HCT116 (cell line): Measurements from ENCODE around the gene TMEM238. TPM values are rescaled to one million over a fixed set of nuclear protein-coding genes. Genes with fewer than 3 reads are reported as not detected.

Source experiments
- ATAC-seq: fragments of 200-7000 bp; cut with Tn5 transposase; 2 replicates; pipeline ENCODE4 v1.9.1; 2020; ENCODE audit warnings: mild to moderate bottlenecking, moderate library complexity
- BruUV-seq: library from RNA; stranded (reverse); fragments of 400-500 nt; replicated peaks from 2 replicates; lab custom pipeline; 2021; lab: Mats Ljungman, UMichigan
- CTCF ChIA-PET: fragments of 300-600 bp; sonication (Branson Sonifier 250); formaldehyde crosslinking; loops from one replicate; lab custom pipeline; 2021; ENCODE audit warnings: antibody characterized with exemption; lab: Charles Lee
- POLR2A ChIA-PET: fragments of 300-600, 350-600 bp; sonication (Branson Sonifier 250); formaldehyde crosslinking; loops from one replicate; lab custom pipeline; 2021; ENCODE audit warnings: antibody characterized with exemption; lab: Charles Lee
- RAD21 ChIA-PET, 2 experiments: fragments of 300-600 bp; sonication (Branson Sonifier 250); formaldehyde crosslinking; loops; one replicate each; lab custom pipeline; 2023; ENCODE audit warnings: low total read pairs in 2 of 2; ENCODE audit not compliant: uncharacterized antibody in 2 of 2, unreplicated experiment in 2 of 2, low non-redundant PET in 1 of 2; lab: Charles Lee
- DNase-seq: peaks from one replicate; pipeline ENCODE4 v3.0.0-alpha.2; 2010; ENCODE audit warnings: low read depth, low spot score
- H2AFZ ChIP-seq: fragments of 200-600 bp; shearing (Covaris generic), sonication (generic); 2 replicates; pipeline ENCODE4 v1.6.1; 2017; ENCODE audit warnings: low read depth, mixed run types, mixed read lengths, antibody characterized with exemption, low read length; ENCODE audit not compliant: poor library complexity, severe bottlenecking
- H3K27ac ChIP-seq: 2 replicates; pipeline ENCODE4 v1.5.1; 2012; ENCODE audit warnings: low read depth, low read length
- H3K27me3 ChIP-seq: fragments of 200-600 bp; sonication (generic); 2 replicates; pipeline ENCODE4 v1.6.1; 2016; ENCODE audit warnings: mixed run types, low read length, mixed read lengths; ENCODE audit not compliant: insufficient read depth
- H3K36me3 ChIP-seq, 2 experiments: fragments of 200-500 bp in 1 of 2; fragments of 200-600 bp in 1 of 2; sonication (Bioruptor generic) in 1 of 2; sonication (generic) in 1 of 2; 2 replicates each; pipeline versions ENCODE4 v1.5.1 to v1.6.1; 2014 to 2016; ENCODE audit warnings: low read length in 2 of 2, inconsistent platforms in 1 of 2, mixed read lengths in 1 of 2, mixed run types in 1 of 2; ENCODE audit not compliant: insufficient read depth in 2 of 2, control insufficient read depth in 1 of 2
- H3K4me1 ChIP-seq, 2 experiments: fragments of 200-600 bp in 1 of 2; sonication (generic) in 1 of 2; 2 replicates each; pipeline versions ENCODE4 v1.5.1 to v1.6.1; 2012 to 2017; ENCODE audit warnings: low read length in 2 of 2, inconsistent platforms in 1 of 2, mild to moderate bottlenecking in 1 of 2, mixed read lengths in 1 of 2, mixed run types in 1 of 2, moderate library complexity in 1 of 2; ENCODE audit not compliant: insufficient read depth in 2 of 2, control insufficient read depth in 1 of 2
- H3K4me2 ChIP-seq: fragments of 200-600 bp; sonication (generic); 2 replicates; pipeline ENCODE4 v1.6.1; 2017; ENCODE audit warnings: mixed run types, low read length, mixed read lengths
- H3K4me3 ChIP-seq, 2 experiments: fragments of 200-600 bp in 1 of 2; sonication (generic) in 1 of 2; replicated peaks in 1 of 2; 2 replicates each; pipeline ENCODE4 v1.5.1; 2011 to 2016; ENCODE audit warnings: low read length in 2 of 2, control low read depth in 1 of 2, low read depth in 1 of 2, mild to moderate bottlenecking in 1 of 2, mixed read lengths in 1 of 2, mixed run types in 1 of 2
- H3K79me2 ChIP-seq: fragments of 200-600 bp; sonication (generic); 2 replicates; pipeline ENCODE4 v1.6.1; 2017; ENCODE audit warnings: mild to moderate bottlenecking, mixed run types, low read length, moderate library complexity, mixed read lengths; ENCODE audit not compliant: insufficient read depth
- H3K9ac ChIP-seq: fragments of 200-600 bp; sonication (generic); 2 replicates; pipeline ENCODE4 v1.6.1; 2016; ENCODE audit warnings: low read length, mixed read lengths
- H3K9me2 ChIP-seq: fragments of 200-600 bp; sonication (generic), shearing (Covaris generic); 2 replicates; pipeline ENCODE4 v1.6.1; 2017; ENCODE audit warnings: mixed run types, mild to moderate bottlenecking, moderate library complexity; ENCODE audit not compliant: insufficient read depth
- H3K9me3 ChIP-seq, 2 experiments: fragments of 200-500 bp in 1 of 2; fragments of 200-600 bp in 1 of 2; sonication (Bioruptor generic) in 1 of 2; sonication (generic) in 1 of 2; 2 replicates each; pipeline ENCODE4 v1.6.1; 2014 to 2017; ENCODE audit warnings: low read length in 2 of 2, mixed read lengths in 2 of 2, inconsistent platforms in 1 of 2, low read depth in 1 of 2, mild to moderate bottlenecking in 1 of 2, mixed run types in 1 of 2, moderate library complexity in 1 of 2; ENCODE audit not compliant: control insufficient read depth in 1 of 2, insufficient read depth in 1 of 2
- H4K20me1 ChIP-seq: fragments of 200-600 bp; sonication (generic), shearing (Covaris generic); 2 replicates; pipeline ENCODE4 v1.6.1; 2017; ENCODE audit warnings: mixed run types, mild to moderate bottlenecking, moderate library complexity; ENCODE audit not compliant: insufficient read depth
- ATF3 ChIP-seq: IDR thresholded peaks from 2 replicates; pipeline ENCODE4 v1.6.1; 2012
- CEBPB ChIP-seq: IDR thresholded peaks from 2 replicates; pipeline ENCODE4 v1.6.1; 2012; ENCODE audit warnings: low read depth
- EGR1 ChIP-seq: IDR thresholded peaks from 2 replicates; pipeline ENCODE4 v1.6.1; 2012; ENCODE audit warnings: low read depth
- ELF1 ChIP-seq: IDR thresholded peaks from 2 replicates; pipeline ENCODE4 v1.6.1; 2012; ENCODE audit warnings: low read depth, borderline replicate concordance
- EZH2 ChIP-seq: fragments of 200-600 bp; sonication (generic); IDR thresholded peaks from 2 replicates; pipeline ENCODE4 v1.6.1; 2017; ENCODE audit warnings: antibody characterized with exemption, mixed run types
- EZH2phosphoT487 ChIP-seq: fragments of 200-600 bp; IDR thresholded peaks from 2 replicates; pipeline ENCODE4 v1.6.1; 2018; ENCODE audit warnings: antibody characterized with exemption, borderline replicate concordance
- FOSL1 ChIP-seq: IDR thresholded peaks from 2 replicates; pipeline ENCODE4 v1.6.1; 2012; ENCODE audit warnings: low read depth
- JUND ChIP-seq: IDR thresholded peaks from 2 replicates; pipeline ENCODE4 v1.6.1; 2012
- POLR2A ChIP-seq: IDR thresholded peaks from 2 replicates; pipeline ENCODE4 v1.7.0; 2011; ENCODE audit warnings: borderline replicate concordance; ENCODE audit not compliant: insufficient read depth, insufficient read length; ENCODE audit errors: extremely low read depth
- RAD21 ChIP-seq: IDR thresholded peaks from 2 replicates; pipeline ENCODE4 v1.6.1; 2012; ENCODE audit warnings: low read depth, mild to moderate bottlenecking
- SP1 ChIP-seq: IDR thresholded peaks from 2 replicates; pipeline ENCODE4 v1.6.1; 2012; ENCODE audit warnings: low read depth
- SRF ChIP-seq: IDR thresholded peaks from 2 replicates; pipeline ENCODE4 v1.6.1; 2012; ENCODE audit warnings: low read depth
- ZBTB33 ChIP-seq: IDR thresholded peaks from 2 replicates; pipeline ENCODE4 v1.6.1; 2011; ENCODE audit warnings: mild to moderate bottlenecking, low read length, moderate library complexity; ENCODE audit not compliant: insufficient replicate concordance; ENCODE audit errors: extremely low read depth
- ZNF274 ChIP-seq: fragments of 200-500 bp; sonication (Bioruptor generic); IDR thresholded peaks from 2 replicates; pipeline ENCODE4 v1.6.1; 2014; ENCODE audit warnings: mild to moderate bottlenecking, low read depth, low read length, inconsistent platforms
- intact Hi-C: fragments of 100-400 bp; cut with micrococcal nuclease; formaldehyde crosslinking; loops from 2 replicates; pipeline ENCODE4 v1.10.0; 2022
- total RNA-seq: library from RNA; stranded (reverse); gene quantifications from one replicate; pipeline ENCODE4 v1.2.1, GENCODE V29; 2021; ENCODE audit not compliant: unreplicated experiment
- TF ChIP-seq, protein P1 (sequence below): IDR thresholded peaks from 2 replicates; pipeline ENCODE4 v1.6.1; 2012; ENCODE audit warnings: low read depth

TMEM238 gene
- total RNA-seq, 1 experiment from 2014 or later: 21.0 TPM

DNA sequence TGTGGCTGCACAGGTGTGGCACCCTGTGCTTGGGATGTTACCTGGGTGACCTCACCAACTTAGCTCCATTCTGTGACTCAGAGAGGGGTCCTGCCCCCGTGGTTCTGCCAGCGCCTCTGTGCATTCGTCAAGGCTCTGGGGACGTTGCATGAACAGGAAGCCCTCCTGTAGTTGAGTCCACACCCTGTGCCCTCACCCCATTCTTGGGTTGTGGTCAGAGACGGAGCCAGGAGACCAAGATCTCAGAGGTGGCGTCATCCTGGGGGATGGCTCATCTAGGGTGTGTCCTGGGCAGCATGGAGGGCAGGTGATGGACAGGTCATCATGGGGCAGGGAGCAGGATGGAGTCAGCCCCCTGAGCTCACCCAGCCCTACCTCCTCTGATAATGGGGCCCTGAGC, 32.1 kb downstream of the TMEM238 start:
- CTCF ChIA-PET: no interaction called here
- Histone ChIP-seq H3K9me3 (no peaks in the 10 kb centered on the region), H2AFZ (no peak overlapping the region), H3K27me3 (no peaks in the 10 kb centered on the region), H3K4me1 (peaks cover 2 to 42% of the 10 kb centered on the region in 2 experiments; a peak in 3 of 4 replicates), H3K4me3 (no peak overlapping the region), H3K9ac (no peak overlapping the region), H3K36me3 (no peaks in the 10 kb centered on the region), H3K9me2 (no peaks in the 10 kb centered on the region), H3K27ac (no peak overlapping the region), H4K20me1 (no peaks in the 10 kb centered on the region), H3K79me2 (no peaks in the 10 kb centered on the region), H3K4me2 (peak overlapping the region; percentile 30)
- RAD21 ChIA-PET: no interaction called here
- POLR2A ChIA-PET: interaction anchor here (1.6 kb wide), 1 partner anchor 12 kb away, joined by 6 read pairs; the partner anchor contains the start of gene KMT5C
- TF ChIP-seq ELF1 (no peak), FOSL1 (no peak), EGR1 (no peak), SRF (no peak), EZH2 (no peak), EZH2phosphoT487 (no peak), ATF3 (no peak), CEBPB (no peak), JUND (no peak), RAD21 (no peak), ZNF274 (no peak), SP1 (no peak), POLR2A (no peak), ZBTB33 (no peak)
- TF ChIP-seq, protein P1, sequence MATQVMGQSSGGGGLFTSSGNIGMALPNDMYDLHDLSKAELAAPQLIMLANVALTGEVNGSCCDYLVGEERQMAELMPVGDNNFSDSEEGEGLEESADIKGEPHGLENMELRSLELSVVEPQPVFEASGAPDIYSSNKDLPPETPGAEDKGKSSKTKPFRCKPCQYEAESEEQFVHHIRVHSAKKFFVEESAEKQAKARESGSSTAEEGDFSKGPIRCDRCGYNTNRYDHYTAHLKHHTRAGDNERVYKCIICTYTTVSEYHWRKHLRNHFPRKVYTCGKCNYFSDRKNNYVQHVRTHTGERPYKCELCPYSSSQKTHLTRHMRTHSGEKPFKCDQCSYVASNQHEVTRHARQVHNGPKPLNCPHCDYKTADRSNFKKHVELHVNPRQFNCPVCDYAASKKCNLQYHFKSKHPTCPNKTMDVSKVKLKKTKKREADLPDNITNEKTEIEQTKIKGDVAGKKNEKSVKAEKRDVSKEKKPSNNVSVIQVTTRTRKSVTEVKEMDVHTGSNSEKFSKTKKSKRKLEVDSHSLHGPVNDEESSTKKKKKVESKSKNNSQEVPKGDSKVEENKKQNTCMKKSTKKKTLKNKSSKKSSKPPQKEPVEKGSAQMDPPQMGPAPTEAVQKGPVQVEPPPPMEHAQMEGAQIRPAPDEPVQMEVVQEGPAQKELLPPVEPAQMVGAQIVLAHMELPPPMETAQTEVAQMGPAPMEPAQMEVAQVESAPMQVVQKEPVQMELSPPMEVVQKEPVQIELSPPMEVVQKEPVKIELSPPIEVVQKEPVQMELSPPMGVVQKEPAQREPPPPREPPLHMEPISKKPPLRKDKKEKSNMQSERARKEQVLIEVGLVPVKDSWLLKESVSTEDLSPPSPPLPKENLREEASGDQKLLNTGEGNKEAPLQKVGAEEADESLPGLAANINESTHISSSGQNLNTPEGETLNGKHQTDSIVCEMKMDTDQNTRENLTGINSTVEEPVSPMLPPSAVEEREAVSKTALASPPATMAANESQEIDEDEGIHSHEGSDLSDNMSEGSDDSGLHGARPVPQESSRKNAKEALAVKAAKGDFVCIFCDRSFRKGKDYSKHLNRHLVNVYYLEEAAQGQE: no peak
- no TSS peak for BruUV-seq
- ATAC-seq (no peak), DNase-seq (peak; percentile 19)
- intact Hi-C loops: no loop called here
